Neural progenitor cell (in vitro differentiated cells): ENCODE results near the gene PHLDA2.

Experiments
- CTCF ChIP-seq: fragments of 200-600 bp; sonication (generic); IDR thresholded peaks from 2 replicates; pipeline ENCODE4 v1.5.1; 2017; ENCODE audit warnings: antibody characterized with exemption, mild to moderate bottlenecking
- EZH2 ChIP-seq: fragments of 200-600 bp; sonication (generic); IDR thresholded peaks from 2 replicates; pipeline ENCODE4 v1.6.1; 2017; ENCODE audit warnings: antibody characterized with exemption, mild to moderate bottlenecking, moderate library complexity

GRCh38 chr11:2932850-2933251, 3.6 kb upstream of the PHLDA2 start:
- TF ChIP-seq CTCF = no peak
- TF ChIP-seq EZH2 = no peak
